PFSK-1 (cell line): Measurements from ENCODE around the gene ARL1.

ENCODE experiments used
- FOXP2 ChIP-seq: optimal IDR thresholded peaks from 2 replicates; pipeline ENCODE3; 2011; ENCODE audit warnings: borderline replicate concordance, control low read depth, inconsistent platforms; ENCODE audit not compliant: insufficient read depth; ENCODE audit errors: extremely low read length, extremely low read depth
- POLR2AphosphoS5 ChIP-seq: IDR thresholded peaks from 2 replicates; pipeline ENCODE4 v1.6.1; 2012; ENCODE audit warnings: low read depth, mild to moderate bottlenecking, control low read depth, low read length, moderate library complexity
- REST ChIP-seq, 2 experiments: IDR thresholded peaks; 2 replicates each; pipeline versions ENCODE4 v1.6.1 to v1.8.0; 2011 to 2012; ENCODE audit warnings: low read depth in 2 of 2, low read length in 2 of 2, control low read depth in 1 of 2, inconsistent platforms in 1 of 2, mild to moderate bottlenecking in 1 of 2, moderate library complexity in 1 of 2; ENCODE audit not compliant: insufficient read depth in 1 of 2
- SIN3A ChIP-seq: IDR thresholded peaks from 2 replicates; pipeline ENCODE4 v1.6.1; 2012; ENCODE audit warnings: mild to moderate bottlenecking, low read length, moderate library complexity, borderline replicate concordance; ENCODE audit not compliant: insufficient read depth
- TAF1 ChIP-seq: IDR thresholded peaks from 2 replicates; pipeline ENCODE4 v1.6.1; 2012; ENCODE audit warnings: low read length, control low read depth, borderline replicate concordance; ENCODE audit not compliant: insufficient read depth

ARL1 gene

GRCh38 chr12:101356794-101357193 lies 50.8 kb downstream of the ARL1 start:
- TF ChIP-seq SIN3A, result no peak
- no peak for TF ChIP-seq TAF1
- no peak for TF ChIP-seq REST (IDR thresholded peaks at IDR 0.05; ENCODE audit: insufficient read depth in 1 of 2, low read depth in 2 of 2, low read length in 2 of 2)

GRCh38 chr12:101351682-101352081 lies 55.9 kb downstream of the ARL1 start:
- no peak for TF ChIP-seq POLR2AphosphoS5
- no peak for TF ChIP-seq FOXP2
- no peak for TF ChIP-seq TAF1
- no peak for TF ChIP-seq REST (IDR thresholded peaks at IDR 0.05; ENCODE audit: insufficient read depth in 1 of 2, low read depth in 2 of 2, low read length in 2 of 2)
- no peak for TF ChIP-seq SIN3A

- TF ChIP-seq TAF1 (no peak), REST (IDR thresholded peaks at IDR 0.05; ENCODE audit: insufficient read depth in 1 of 2, low read depth in 2 of 2, low read length in 2 of 2) (no peak), SIN3A (no peak), FOXP2 (no peak), POLR2AphosphoS5 (no peak)
These were observed 63.7 kb downstream of the ARL1 start for GRCh38 chr12:101343893-101344292.
